Smooth muscle cell (in vitro differentiated cells): ENCODE results near the gene ARNT2. TPM values are rescaled to one million over a fixed set of nuclear protein-coding genes. Genes with fewer than 3 reads are reported as not detected.

ENCODE experiments used
- DNase-seq: peaks from one replicate; lab custom pipeline; 2025; ENCODE audit not compliant: unreplicated experiment; lab: John Stamatoyannopoulos, UW
- H2AFZ ChIP-seq: fragments of 200-600 bp; sonication (generic); 2 replicates; pipeline ENCODE4 v1.6.0; 2016; ENCODE audit warnings: antibody characterized with exemption, low read depth, mild to moderate bottlenecking
- H3F3A ChIP-seq: fragments of 200-600 bp; sonication (generic); 2 replicates; pipeline ENCODE4 v1.6.0; 2017; ENCODE audit warnings: antibody characterized with exemption, low read depth
- H3K27ac ChIP-seq: fragments of 200-600 bp; sonication (generic); 2 replicates; pipeline ENCODE4 v1.5.1; 2016; ENCODE audit warnings: low read depth, mild to moderate bottlenecking
- H3K27me3 ChIP-seq: fragments of 200-600 bp; sonication (generic); 2 replicates; pipeline ENCODE4 v1.6.1; 2016; ENCODE audit warnings: low read depth, mild to moderate bottlenecking
- H3K36me3 ChIP-seq: fragments of 200-600 bp; sonication (generic); 2 replicates; pipeline ENCODE4 v1.5.1; 2016; ENCODE audit warnings: low read depth
- H3K4me1 ChIP-seq: fragments of 200-600 bp; sonication (generic); 2 replicates; pipeline ENCODE4 v1.5.1; 2016; ENCODE audit warnings: low read depth
- H3K4me2 ChIP-seq: fragments of 200-600 bp; sonication (generic); 2 replicates; pipeline ENCODE4 v1.6.0; 2016; ENCODE audit warnings: mild to moderate bottlenecking
- H3K4me3 ChIP-seq: fragments of 200-600 bp; sonication (generic); 2 replicates; pipeline ENCODE4 v1.5.1; 2016; ENCODE audit warnings: mild to moderate bottlenecking
- H3K79me2 ChIP-seq: fragments of 200-600 bp; sonication (generic); 2 replicates; pipeline ENCODE4 v1.6.0; 2016; ENCODE audit warnings: low read depth, mild to moderate bottlenecking
- H3K9ac ChIP-seq: fragments of 200-600 bp; sonication (generic); 2 replicates; pipeline ENCODE4 v1.6.0; 2016; ENCODE audit warnings: low read depth
- H3K9me3 ChIP-seq: fragments of 200-600 bp; sonication (generic); replicated peaks from 2 replicates; pipeline ENCODE4 v1.5.1; 2016; ENCODE audit warnings: low read depth
- H4K20me1 ChIP-seq: fragments of 200-600 bp; sonication (generic); 2 replicates; pipeline ENCODE4 v1.6.0; 2016; ENCODE audit warnings: low read depth
- CTCF ChIP-seq: fragments of 200-600 bp; sonication (generic); IDR thresholded peaks from 2 replicates; pipeline ENCODE4 v1.5.1; 2017; ENCODE audit warnings: borderline replicate concordance, mild to moderate bottlenecking, antibody characterized with exemption; ENCODE audit not compliant: insufficient read depth, poor library complexity, severe bottlenecking
- WGBS: methylation state at CpG from one replicate; pipeline ENCODE4 v1.1.7; 2016; ENCODE audit warnings: low lambda C conversion rate; 5-methylcytosine and 5-hydroxymethylcytosine counted together
- polyA plus RNA-seq: library from polyadenylated mRNA; unstranded; fragments of >200 nt; fragmentation: Nextera tagmentation; extraction: Ambion mirVana; gene quantifications from 2 replicates; pipeline ENCODE4 v1.2.1, GENCODE V29; 2016
- total RNA-seq: library from RNA; depleted of rRNA; stranded (reverse); fragments of >200 nt; gene quantifications from 2 replicates; pipeline ENCODE4 v1.2.3, GENCODE V29; 2014

Gene ARNT2
- total and polyA plus RNA-seq, 2 experiments from 2014 or later: 0.55 to 2.8 TPM

- Histone ChIP-seq H3K36me3 (no peaks in the 10 kb centered on the region), H2AFZ (no peak overlapping the region), H3K4me3 (no peak overlapping the region), H3K27ac (no peak overlapping the region), H3K4me1 (no peaks in the 10 kb centered on the region), H3K4me2 (no peak overlapping the region), H3K79me2 (no peaks in the 10 kb centered on the region), H4K20me1 (no peaks in the 10 kb centered on the region), H3K27me3 (no peaks in the 10 kb centered on the region), H3K9ac (no peak overlapping the region), H3F3A (no peaks in the 10 kb centered on the region), H3K9me3 (no peaks in the 10 kb centered on the region)
- WGBS: 93% methylated on average over 1 of the region's 1 CpG
- TF ChIP-seq CTCF: no peak
- no peak for DNase-seq
Observed at GRCh38 chr15:80518522-80518921, 114.3 kb downstream of the ARNT2 start.

- peaks cover 11% of the 10 kb centered on the region for H3K27me3 ChIP-seq
- H3K4me1 ChIP-seq: no peaks in the 10 kb centered on the region
- no peak overlapping the region for H3K9ac ChIP-seq
- H3K4me3 ChIP-seq: no peak overlapping the region
- DNase-seq: no peak
- H3F3A ChIP-seq: no peaks in the 10 kb centered on the region
- WGBS: 93% methylated on average over 2 of the region's 2 CpGs
- TF ChIP-seq CTCF: no peak
- H3K4me2 ChIP-seq: no peak overlapping the region
- H2AFZ ChIP-seq: no peak overlapping the region
- H3K79me2 ChIP-seq: no peaks in the 10 kb centered on the region
- H3K27ac ChIP-seq: no peak overlapping the region
- no peaks in the 10 kb centered on the region for H4K20me1 ChIP-seq
- H3K36me3 ChIP-seq: no peaks in the 10 kb centered on the region
- no peaks in the 10 kb centered on the region for H3K9me3 ChIP-seq
Observed at GRCh38 chr15:80523746-80524145, 119.6 kb downstream of the ARNT2 start.

GRCh38 chr15:80525853-80526252 is 121.7 kb downstream of the ARNT2 start:
- no peak for DNase-seq
- no peak for TF ChIP-seq CTCF
- H3F3A ChIP-seq: no peaks in the 10 kb centered on the region
- no peaks in the 10 kb centered on the region for H3K79me2 ChIP-seq
- H3K27me3 ChIP-seq: peaks cover 19% of the 10 kb centered on the region
- H3K27ac ChIP-seq: no peak overlapping the region
- H3K9ac ChIP-seq: no peak overlapping the region
- 95% methylated on average over 2 of the region's 2 CpGs for WGBS
- H3K4me2 ChIP-seq: no peak overlapping the region
- H3K9me3 ChIP-seq: no peaks in the 10 kb centered on the region
- H3K4me3 ChIP-seq: no peak overlapping the region
- H3K4me1 ChIP-seq: no peaks in the 10 kb centered on the region
- no peaks in the 10 kb centered on the region for H3K36me3 ChIP-seq
- no peaks in the 10 kb centered on the region for H4K20me1 ChIP-seq
- no peak overlapping the region for H2AFZ ChIP-seq

GRCh38 chr15:80526556-80527340 is 122.6 kb downstream of the ARNT2 start:
- Histone ChIP-seq H3K27ac (no peak overlapping the region), H2AFZ (no peak overlapping the region), H3K79me2 (no peaks in the 10 kb centered on the region), H3K4me2 (no peak overlapping the region), H3K4me3 (no peak overlapping the region), H3K9ac (no peak overlapping the region), H3K4me1 (no peaks in the 10 kb centered on the region), H3K36me3 (no peaks in the 10 kb centered on the region), H3F3A (no peaks in the 10 kb centered on the region), H3K27me3 (peaks cover 19% of the 10 kb centered on the region), H3K9me3 (no peaks in the 10 kb centered on the region), H4K20me1 (no peaks in the 10 kb centered on the region)
- DNase-seq: no peak
- WGBS: 79% methylated on average over 3 of the region's 3 CpGs
- TF ChIP-seq CTCF: no peak
